IMR-90 (cell line): Measurements from ENCODE around the gene AGR3. TPM values are rescaled to one million over a fixed set of nuclear protein-coding genes. Genes with fewer than 3 reads are reported as not detected.

Source experiments
- ATAC-seq: fragments of 200-7000 bp; cut with Tn5 transposase; 2 replicates; pipeline ENCODE4 v1.9.1; 2020; ENCODE audit warnings: low read depth, mild to moderate bottlenecking, moderate library complexity
- BruUV-seq: library from RNA; stranded (reverse); fragments of 400-500 nt; replicated peaks from 2 replicates; lab custom pipeline; 2021; lab: Mats Ljungman, UMichigan
- CTCF ChIA-PET: fragments of 300-600 bp; formaldehyde crosslinking; extraction: SDS; loops from one replicate; lab custom pipeline; 2021; ENCODE audit warnings: antibody characterized with exemption; lab: Yijun Ruan, JAX
- POLR2A ChIA-PET: fragments of 300-600 bp; sonication (Branson Sonifier 250); formaldehyde crosslinking; loops from one replicate; lab custom pipeline; 2022; ENCODE audit warnings: antibody characterized with exemption; ENCODE audit not compliant: unreplicated experiment; lab: Charles Lee
- DNase-seq: peaks from one replicate; pipeline ENCODE4 v3.0.0; 2013
- H2AFZ ChIP-seq: replicated peaks from 2 replicates; pipeline ENCODE3; 2013; ENCODE audit warnings: low read length, mild to moderate bottlenecking; ENCODE audit not compliant: poor library complexity
- H2AK5ac ChIP-seq: 2 replicates; pipeline ENCODE4 v1.6.1; 2013; ENCODE audit warnings: low read depth, low read length, inconsistent platforms
- H2AK9ac ChIP-seq: replicated peaks from 2 replicates; pipeline ENCODE3; 2013; ENCODE audit warnings: mild to moderate bottlenecking, low read depth, low read length, moderate library complexity; ENCODE audit not compliant: poor library complexity
- H2BK120ac ChIP-seq: 2 replicates; pipeline ENCODE4 v1.6.1; 2013; ENCODE audit warnings: low read depth, low read length, inconsistent platforms
- H2BK15ac ChIP-seq: 3 replicates; pipeline ENCODE4 v1.6.1; 2013; ENCODE audit warnings: low read depth, low read length, inconsistent platforms
- H2BK20ac ChIP-seq: 2 replicates; pipeline ENCODE4 v1.6.1; 2013; ENCODE audit warnings: low read depth, mild to moderate bottlenecking, inconsistent platforms, low read length, moderate library complexity
- H2BK5ac ChIP-seq: 2 replicates; pipeline ENCODE4 v1.6.1; 2013; ENCODE audit warnings: mild to moderate bottlenecking, low read depth, low read length, inconsistent platforms; ENCODE audit not compliant: poor library complexity, severe bottlenecking
- H3K14ac ChIP-seq: replicated peaks from 2 replicates; pipeline ENCODE4 v1.6.1; 2013; ENCODE audit warnings: low read depth, low read length, inconsistent platforms
- H3K18ac ChIP-seq: 2 replicates; pipeline ENCODE4 v1.6.1; 2013; ENCODE audit warnings: low read depth, low read length, control low read depth
- H3K23ac ChIP-seq: 2 replicates; pipeline ENCODE4 v1.6.1; 2013; ENCODE audit warnings: low read depth, low read length, inconsistent platforms
- H3K27ac ChIP-seq: 2 replicates; pipeline ENCODE4 v1.5.1; 2013; ENCODE audit warnings: mild to moderate bottlenecking, control low read depth, low read length; ENCODE audit not compliant: insufficient read depth
- H3K27me3 ChIP-seq: 2 replicates; pipeline ENCODE4 v1.6.1; 2013; ENCODE audit warnings: low read length; ENCODE audit not compliant: control insufficient read depth, insufficient read depth
- H3K36me3 ChIP-seq: 2 replicates; pipeline ENCODE4 v1.6.1; 2013; ENCODE audit warnings: low read length, mixed read lengths; ENCODE audit not compliant: control insufficient read depth, insufficient read depth
- H3K4ac ChIP-seq: 2 replicates; pipeline ENCODE4 v1.6.1; 2013; ENCODE audit warnings: low read depth, low read length, inconsistent platforms
- H3K4me1 ChIP-seq: 2 replicates; pipeline ENCODE4 v1.6.1; 2013; ENCODE audit warnings: low read length, mixed read lengths; ENCODE audit not compliant: control insufficient read depth, insufficient read depth
- H3K4me2 ChIP-seq: 2 replicates; pipeline ENCODE4 v1.6.1; 2013; ENCODE audit warnings: low read depth, mild to moderate bottlenecking, control low read depth, low read length, moderate library complexity
- H3K4me3 ChIP-seq: 2 replicates; pipeline ENCODE4 v1.5.1; 2013; ENCODE audit warnings: low read depth, mild to moderate bottlenecking, control low read depth, low read length, moderate library complexity; ENCODE audit not compliant: insufficient read depth
- H3K56ac ChIP-seq: 2 replicates; pipeline ENCODE4 v1.6.1; 2013; ENCODE audit warnings: low read length, inconsistent platforms; ENCODE audit not compliant: insufficient read depth; ENCODE audit errors: extremely low read depth
- H3K79me1 ChIP-seq, 2 experiments: 2 replicates each; pipeline ENCODE4 v1.6.1; 2013; ENCODE audit warnings: low read length in 2 of 2, inconsistent platforms in 1 of 2, low read depth in 1 of 2
- H3K9ac ChIP-seq: 2 replicates; pipeline ENCODE4 v1.6.1; 2013; ENCODE audit warnings: low read depth, low read length, control low read depth
- H3K9me1 ChIP-seq: 2 replicates; pipeline ENCODE4 v1.6.1; 2013; ENCODE audit warnings: low read length, inconsistent platforms; ENCODE audit not compliant: insufficient read depth
- H3K9me3 ChIP-seq: 2 replicates; pipeline ENCODE4 v1.6.1; 2013; ENCODE audit warnings: low read length; ENCODE audit not compliant: control insufficient read depth, insufficient read depth
- H4K20me1 ChIP-seq: 2 replicates; pipeline ENCODE4 v1.6.1; 2013; ENCODE audit warnings: low read length, inconsistent platforms; ENCODE audit not compliant: insufficient read depth
- H4K5ac ChIP-seq: 2 replicates; pipeline ENCODE4 v1.6.1; 2013; ENCODE audit warnings: mild to moderate bottlenecking, low read depth, low read length, control low read depth
- H4K8ac ChIP-seq, 2 experiments: 2 replicates each; pipeline ENCODE4 v1.6.1; 2013; ENCODE audit warnings: low read depth in 2 of 2, low read length in 2 of 2, control low read depth in 1 of 2, inconsistent platforms in 1 of 2
- H4K91ac ChIP-seq: 2 replicates; pipeline ENCODE4 v1.6.1; 2013; ENCODE audit warnings: low read depth, low read length, inconsistent platforms; ENCODE audit not compliant: insufficient read depth
- BHLHE40 ChIP-seq: fragments of 150-350 bp; IDR thresholded peaks from 2 replicates; pipeline ENCODE4 v1.6.1; 2016; ENCODE audit warnings: mild to moderate bottlenecking, low read depth, low read length
- CEBPB ChIP-seq: IDR thresholded peaks from 2 replicates; pipeline ENCODE4 v1.6.1; 2012; ENCODE audit warnings: low read depth, low read length, improper control_type of control experiment
- CHD1 ChIP-seq: IDR thresholded peaks from 2 replicates; pipeline ENCODE4 v1.6.1; 2012; ENCODE audit warnings: low read depth, low read length, improper control_type of control experiment
- FOS ChIP-seq: fragments of 150-350 bp; IDR thresholded peaks from 2 replicates; pipeline ENCODE4 v1.6.1; 2016; ENCODE audit warnings: low read depth, low read length
- MAFK ChIP-seq: IDR thresholded peaks from 2 replicates; pipeline ENCODE4 v1.6.1; 2012; ENCODE audit warnings: low read depth, low read length, improper control_type of control experiment
- MAZ ChIP-seq: IDR thresholded peaks from 2 replicates; pipeline ENCODE4 v1.6.1; 2012; ENCODE audit warnings: low read depth, mild to moderate bottlenecking, low read length, improper control_type of control experiment, moderate library complexity, borderline replicate concordance
- MXI1 ChIP-seq: IDR thresholded peaks from 2 replicates; pipeline ENCODE4 v1.6.1; 2012; ENCODE audit warnings: low read depth, mild to moderate bottlenecking, low read length, moderate library complexity, borderline replicate concordance
- NFE2L2 ChIP-seq: fragments of 150-350 bp; IDR thresholded peaks from 2 replicates; pipeline ENCODE4 v1.6.1; 2016; ENCODE audit warnings: low read depth, mild to moderate bottlenecking, low read length
- POLR2A ChIP-seq: IDR thresholded peaks from 2 replicates; pipeline ENCODE4 v1.6.1; 2012; ENCODE audit warnings: mild to moderate bottlenecking, low read depth, low read length
- RAD21 ChIP-seq: IDR thresholded peaks from 2 replicates; pipeline ENCODE4 v1.6.1; 2012; ENCODE audit warnings: low read length, improper control_type of control experiment
- RCOR1 ChIP-seq: IDR thresholded peaks from 2 replicates; pipeline ENCODE4 v1.6.1; 2012; ENCODE audit warnings: mild to moderate bottlenecking, low read length, improper control_type of control experiment; ENCODE audit not compliant: insufficient replicate concordance
- RFX5 ChIP-seq: IDR thresholded peaks from 2 replicates; pipeline ENCODE4 v1.8.0; 2012; ENCODE audit warnings: low read depth, mild to moderate bottlenecking, low read length, moderate library complexity
- WGBS, 2 experiments: methylation state at CpG; one replicate each; pipeline versions ENCODE4 v1.1.5 to v1.1.7; 2013; ENCODE audit warnings: missing lambda C conversion rate in 2 of 2; ENCODE audit not compliant: insufficient read length in 1 of 2; ENCODE audit errors: extremely low coverage in 2 of 2; 5-methylcytosine and 5-hydroxymethylcytosine counted together
- dilution Hi-C: fragments of 300-500 bp; cut with HindIII; formaldehyde crosslinking; loops from one replicate; pipeline ENCODE4 v1.14.3; 2018; ENCODE audit warnings: low sequenced_read_pairs; ENCODE audit not compliant: unreplicated experiment
- in situ Hi-C: fragments of 300-500 bp; cut with MboI; formaldehyde crosslinking; loops from 3 replicates; pipeline ENCODE4 v1.14.3; 2019; ENCODE audit warnings: low sequenced_read_pairs, inconsistent platforms, mixed read lengths
- intact Hi-C: fragments of 100-400 bp; cut with micrococcal nuclease; formaldehyde crosslinking; loops from 2 replicates; pipeline ENCODE4 v1.10.0; 2022
- polyA plus RNA-seq, 3 experiments: library from polyadenylated mRNA; depleted of rRNA; stranded (reverse); fragments of >200 nt; gene quantifications; 2 replicates each; pipeline ENCODE4 v1.2.3, GENCODE V29; 2012; ENCODE audit warnings: low replicate concordance in 1 of 3
- total RNA-seq: library from RNA; depleted of rRNA; stranded (reverse); fragments of >200 nt; gene quantifications from 2 replicates; pipeline ENCODE4 v1.2.3, GENCODE V29; 2012
- TF ChIP-seq, protein P1 (sequence below): fragments of 150-350 bp; IDR thresholded peaks from 2 replicates; pipeline ENCODE4 v1.6.1; 2016; ENCODE audit warnings: low read depth, mild to moderate bottlenecking, low read length, moderate library complexity, borderline replicate concordance
- TF ChIP-seq, protein P2 (sequence below): fragments of 150-350 bp; IDR thresholded peaks from 2 replicates; pipeline ENCODE4 v1.6.1; 2017; ENCODE audit warnings: mild to moderate bottlenecking, antibody characterized with exemption, low read length, low read depth
- TF ChIP-seq, protein P3 (sequence below): conservative IDR thresholded peaks from 2 replicates; pipeline ENCODE4 v1.5.1; 2012; ENCODE audit warnings: mild to moderate bottlenecking, low read depth, low read length, improper control_type of control experiment

The AGR3 gene
- total and polyA plus RNA-seq, 2 of the 4 experiments (the other 2 are of a cell fraction): not detected

DNA sequence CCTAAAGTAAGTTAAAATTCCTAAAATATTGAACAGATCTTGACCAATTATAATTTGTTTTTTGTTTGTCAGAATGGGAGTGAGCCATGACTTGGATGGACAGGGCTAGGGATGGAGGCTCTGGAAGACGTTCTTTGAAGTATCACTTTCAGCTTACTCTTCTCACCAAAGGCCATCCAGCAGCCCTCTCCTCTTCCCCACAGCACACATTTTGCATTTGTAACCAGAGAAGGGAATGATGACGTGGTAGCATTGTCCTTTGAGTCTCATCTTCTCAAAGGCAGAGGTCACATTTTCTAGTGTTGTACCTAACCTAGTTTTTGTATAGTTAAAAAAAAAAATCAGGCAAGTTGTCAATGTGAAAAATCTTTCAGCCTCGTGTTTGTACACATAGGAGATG lies 43.8 kb upstream of the AGR3 start:
- H3K4me1 ChIP-seq: peaks cover 3% of the 10 kb centered on the region
- ChIA-PET POLR2A (no interaction called here), CTCF (interaction anchor here (0.7 to 1.2 kb wide), 5 partner anchors 21 to 733 kb away, joined by 3 read pairs; no protein-coding TSS in a partner anchor)
- in situ Hi-C loops (no loop called here), dilution Hi-C loops (no loop called here), intact Hi-C loops (loop anchor here (1.0 to 2.0 kb wide), 2 partner anchors 375 to 721 kb away; no protein-coding TSS in a partner anchor)
- H4K20me1 ChIP-seq: no peaks in the 10 kb centered on the region
- H3K36me3 ChIP-seq: no peaks in the 10 kb centered on the region
- no peak overlapping the region for H4K5ac ChIP-seq
- H3K23ac ChIP-seq: no peak overlapping the region
- no TSS peak for BruUV-seq
- WGBS, 2 experiments: no CpG with 5 or more reads among the region's 3 CpGs
- no peaks in the 10 kb centered on the region for H3K79me1 ChIP-seq
- no peak overlapping the region for H2AK9ac ChIP-seq
- no peak overlapping the region for H4K8ac ChIP-seq
- no peak overlapping the region for H3K18ac ChIP-seq
- no peak overlapping the region for H4K91ac ChIP-seq
- no peak overlapping the region for H2AFZ ChIP-seq
- peak overlapping the region; percentile 54; the same call in 1 of the 2 replicates for H2AK5ac ChIP-seq
- ATAC-seq (no peak), DNase-seq (no peak)
- no peak overlapping the region; the same call in 1 of the 2 replicates for H2BK20ac ChIP-seq
- no peak overlapping the region for H3K9ac ChIP-seq
- no peak overlapping the region for H3K14ac ChIP-seq
- H3K4me3 ChIP-seq: no peak overlapping the region
- no peak overlapping the region for H3K4me2 ChIP-seq
- no peak for TF ChIP-seq FOS
- no peak for TF ChIP-seq RAD21
- TF ChIP-seq, protein P1, sequence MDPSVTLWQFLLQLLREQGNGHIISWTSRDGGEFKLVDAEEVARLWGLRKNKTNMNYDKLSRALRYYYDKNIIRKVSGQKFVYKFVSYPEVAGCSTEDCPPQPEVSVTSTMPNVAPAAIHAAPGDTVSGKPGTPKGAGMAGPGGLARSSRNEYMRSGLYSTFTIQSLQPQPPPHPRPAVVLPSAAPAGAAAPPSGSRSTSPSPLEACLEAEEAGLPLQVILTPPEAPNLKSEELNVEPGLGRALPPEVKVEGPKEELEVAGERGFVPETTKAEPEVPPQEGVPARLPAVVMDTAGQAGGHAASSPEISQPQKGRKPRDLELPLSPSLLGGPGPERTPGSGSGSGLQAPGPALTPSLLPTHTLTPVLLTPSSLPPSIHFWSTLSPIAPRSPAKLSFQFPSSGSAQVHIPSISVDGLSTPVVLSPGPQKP: no peak
- no peak for TF ChIP-seq NFE2L2
- no peak for TF ChIP-seq MAZ
- no peak for TF ChIP-seq RFX5
- TF ChIP-seq RCOR1: no peak
- TF ChIP-seq, protein P2, sequence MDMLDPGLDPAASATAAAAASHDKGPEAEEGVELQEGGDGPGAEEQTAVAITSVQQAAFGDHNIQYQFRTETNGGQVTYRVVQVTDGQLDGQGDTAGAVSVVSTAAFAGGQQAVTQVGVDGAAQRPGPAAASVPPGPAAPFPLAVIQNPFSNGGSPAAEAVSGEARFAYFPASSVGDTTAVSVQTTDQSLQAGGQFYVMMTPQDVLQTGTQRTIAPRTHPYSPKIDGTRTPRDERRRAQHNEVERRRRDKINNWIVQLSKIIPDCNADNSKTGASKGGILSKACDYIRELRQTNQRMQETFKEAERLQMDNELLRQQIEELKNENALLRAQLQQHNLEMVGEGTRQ: no peak
- TF ChIP-seq BHLHE40: no peak
- TF ChIP-seq MAFK: no peak
- no peak for TF ChIP-seq MXI1
- TF ChIP-seq CEBPB: no peak
- TF ChIP-seq, protein P3, sequence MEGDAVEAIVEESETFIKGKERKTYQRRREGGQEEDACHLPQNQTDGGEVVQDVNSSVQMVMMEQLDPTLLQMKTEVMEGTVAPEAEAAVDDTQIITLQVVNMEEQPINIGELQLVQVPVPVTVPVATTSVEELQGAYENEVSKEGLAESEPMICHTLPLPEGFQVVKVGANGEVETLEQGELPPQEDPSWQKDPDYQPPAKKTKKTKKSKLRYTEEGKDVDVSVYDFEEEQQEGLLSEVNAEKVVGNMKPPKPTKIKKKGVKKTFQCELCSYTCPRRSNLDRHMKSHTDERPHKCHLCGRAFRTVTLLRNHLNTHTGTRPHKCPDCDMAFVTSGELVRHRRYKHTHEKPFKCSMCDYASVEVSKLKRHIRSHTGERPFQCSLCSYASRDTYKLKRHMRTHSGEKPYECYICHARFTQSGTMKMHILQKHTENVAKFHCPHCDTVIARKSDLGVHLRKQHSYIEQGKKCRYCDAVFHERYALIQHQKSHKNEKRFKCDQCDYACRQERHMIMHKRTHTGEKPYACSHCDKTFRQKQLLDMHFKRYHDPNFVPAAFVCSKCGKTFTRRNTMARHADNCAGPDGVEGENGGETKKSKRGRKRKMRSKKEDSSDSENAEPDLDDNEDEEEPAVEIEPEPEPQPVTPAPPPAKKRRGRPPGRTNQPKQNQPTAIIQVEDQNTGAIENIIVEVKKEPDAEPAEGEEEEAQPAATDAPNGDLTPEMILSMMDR: no peak
- TF ChIP-seq CHD1: no peak
- TF ChIP-seq POLR2A: no peak
- no peak overlapping the region for H2BK15ac ChIP-seq
- no peak overlapping the region for H3K4ac ChIP-seq
- H2BK5ac ChIP-seq: no peak overlapping the region
- H3K27ac ChIP-seq: no peak overlapping the region
- H3K9me3 ChIP-seq: no peaks in the 10 kb centered on the region
- no peak overlapping the region for H3K56ac ChIP-seq
- H2BK120ac ChIP-seq: no peak overlapping the region
- 0 out of 2 replicates have a peak, but pooled peaks cover 2% of the 10 kb centered on the region for H3K9me1 ChIP-seq
- no peaks in the 10 kb centered on the region for H3K27me3 ChIP-seq
